Measurements from ENCODE around the gene ERC1. TPM values are rescaled to one million over a fixed set of nuclear protein-coding genes. Genes with fewer than 3 reads are reported as not detected.

The ERC1 gene
- total RNA-seq, 2 experiments from 2014 or later: 40.1 to 49.6 TPM

DNA sequence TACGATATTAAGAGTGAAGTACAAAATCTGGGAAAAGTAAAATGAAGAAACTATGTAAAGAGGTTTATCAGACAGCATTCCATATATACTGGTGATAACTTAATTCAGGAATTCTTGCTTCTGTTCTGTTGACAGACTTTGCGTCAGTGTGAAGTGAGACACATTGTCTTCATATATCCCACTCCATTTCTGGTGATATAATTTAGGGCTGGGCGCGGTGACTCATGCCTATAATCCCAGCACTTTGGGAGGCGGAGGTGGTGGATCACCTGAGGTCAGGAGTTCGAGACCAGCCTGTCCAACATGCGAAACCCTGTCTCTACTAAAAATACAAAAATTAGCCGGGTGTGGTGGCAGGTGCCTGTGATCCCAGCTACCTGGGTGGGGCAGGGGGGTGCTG lies 21.2 kb upstream of the ERC1 start:
- intact Hi-C loops (cut with DNase I, micrococcal nuclease): no loop called here
- TF ChIP-seq, protein P1, sequence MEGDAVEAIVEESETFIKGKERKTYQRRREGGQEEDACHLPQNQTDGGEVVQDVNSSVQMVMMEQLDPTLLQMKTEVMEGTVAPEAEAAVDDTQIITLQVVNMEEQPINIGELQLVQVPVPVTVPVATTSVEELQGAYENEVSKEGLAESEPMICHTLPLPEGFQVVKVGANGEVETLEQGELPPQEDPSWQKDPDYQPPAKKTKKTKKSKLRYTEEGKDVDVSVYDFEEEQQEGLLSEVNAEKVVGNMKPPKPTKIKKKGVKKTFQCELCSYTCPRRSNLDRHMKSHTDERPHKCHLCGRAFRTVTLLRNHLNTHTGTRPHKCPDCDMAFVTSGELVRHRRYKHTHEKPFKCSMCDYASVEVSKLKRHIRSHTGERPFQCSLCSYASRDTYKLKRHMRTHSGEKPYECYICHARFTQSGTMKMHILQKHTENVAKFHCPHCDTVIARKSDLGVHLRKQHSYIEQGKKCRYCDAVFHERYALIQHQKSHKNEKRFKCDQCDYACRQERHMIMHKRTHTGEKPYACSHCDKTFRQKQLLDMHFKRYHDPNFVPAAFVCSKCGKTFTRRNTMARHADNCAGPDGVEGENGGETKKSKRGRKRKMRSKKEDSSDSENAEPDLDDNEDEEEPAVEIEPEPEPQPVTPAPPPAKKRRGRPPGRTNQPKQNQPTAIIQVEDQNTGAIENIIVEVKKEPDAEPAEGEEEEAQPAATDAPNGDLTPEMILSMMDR (IDR thresholded peaks at IDR 0.05): no peak
- Histone ChIP-seq H3K36me3 (ENCODE audit: insufficient read depth, low read length) (no peaks in the 10 kb centered on the region), H3K4me3 (ENCODE audit: low read length) (no peak overlapping the region), H3K9me3 (ENCODE audit: control insufficient read depth in 1 of 2, insufficient read depth in 1 of 2, low read length in 2 of 2) (no peaks in the 10 kb centered on the region), H3K27ac (ENCODE audit: low read depth in 1 of 2, low read length in 2 of 2) (no peak overlapping the region), H3K27me3 (ENCODE audit: control insufficient read depth in 1 of 2, insufficient read depth in 2 of 2, low read length in 2 of 2) (no peaks in the 10 kb centered on the region), H3K4me1 (ENCODE audit: insufficient read depth, low read length) (no peaks in the 10 kb centered on the region)
- POLR2A ChIA-PET: no interaction called here
- CTCF ChIA-PET: no interaction called here
- H3K4me3 Mint-ChIP-seq: no peak overlapping the region
- H3K27me3 Mint-ChIP-seq: no peaks in the 10 kb centered on the region
- H3K36me3 Mint-ChIP-seq (ENCODE audit: low read depth): no peaks in the 10 kb centered on the region
- DNase-seq: no peak
- no peaks in the 10 kb centered on the region for H3K4me1 Mint-ChIP-seq (ENCODE audit: low read depth)
- no peak for ATAC-seq (ENCODE audit: poor library complexity)
- no peak overlapping the region for H3K27ac Mint-ChIP-seq
- H3K9me3 Mint-ChIP-seq: no peaks in the 10 kb centered on the region

GRCh38 chr12:971991-972390 lies 19.0 kb upstream of the ERC1 start:
- ChIA-PET CTCF (no interaction called here), POLR2A (no interaction called here)
- TF ChIP-seq, protein P1 (IDR thresholded peaks at IDR 0.05): no peak
- Histone ChIP-seq H3K27ac (ENCODE audit: low read depth in 1 of 2, low read length in 2 of 2) (no peak overlapping the region), H3K9me3 (ENCODE audit: control insufficient read depth in 1 of 2, insufficient read depth in 1 of 2, low read length in 2 of 2) (no peaks in the 10 kb centered on the region), H3K4me3 (ENCODE audit: low read length) (no peak overlapping the region), H3K36me3 (ENCODE audit: insufficient read depth, low read length) (no peaks in the 10 kb centered on the region), H3K27me3 (ENCODE audit: control insufficient read depth in 1 of 2, insufficient read depth in 2 of 2, low read length in 2 of 2) (no peaks in the 10 kb centered on the region), H3K4me1 (ENCODE audit: insufficient read depth, low read length) (no peaks in the 10 kb centered on the region)
- Mint-ChIP-seq H3K27me3 (no peaks in the 10 kb centered on the region), H3K4me3 (no peak overlapping the region), H3K27ac (no peak overlapping the region), H3K9me3 (no peaks in the 10 kb centered on the region), H3K4me1 (ENCODE audit: low read depth) (no peaks in the 10 kb centered on the region), H3K36me3 (ENCODE audit: low read depth) (no peaks in the 10 kb centered on the region)
- no peak for ATAC-seq (ENCODE audit: poor library complexity)
- DNase-seq: no peak
- intact Hi-C loops (cut with DNase I, micrococcal nuclease): no loop called here

GRCh38 chr12:974271-974862 lies 16.7 kb upstream of the ERC1 start:
- no peaks in the 10 kb centered on the region for H3K9me3 Mint-ChIP-seq
- no peaks in the 10 kb centered on the region for H3K27me3 ChIP-seq (ENCODE audit: control insufficient read depth in 1 of 2, insufficient read depth in 2 of 2, low read length in 2 of 2)
- ATAC-seq (ENCODE audit: poor library complexity) (no peak), DNase-seq (no peak)
- no peak overlapping the region for H3K4me3 ChIP-seq (ENCODE audit: low read length)
- TF ChIP-seq, protein P1 (IDR thresholded peaks at IDR 0.05): no peak
- H3K27ac ChIP-seq (ENCODE audit: low read depth in 1 of 2, low read length in 2 of 2): no peak overlapping the region
- CTCF ChIA-PET: no interaction called here
- no peaks in the 10 kb centered on the region for H3K36me3 Mint-ChIP-seq (ENCODE audit: low read depth)
- H3K27ac Mint-ChIP-seq: no peak overlapping the region
- intact Hi-C loops (cut with DNase I, micrococcal nuclease): no loop called here
- H3K27me3 Mint-ChIP-seq: no peaks in the 10 kb centered on the region
- no peak overlapping the region for H3K4me3 Mint-ChIP-seq
- no peaks in the 10 kb centered on the region for H3K4me1 Mint-ChIP-seq (ENCODE audit: low read depth)
- H3K4me1 ChIP-seq (ENCODE audit: insufficient read depth, low read length): no peaks in the 10 kb centered on the region
- H3K9me3 ChIP-seq (ENCODE audit: control insufficient read depth in 1 of 2, insufficient read depth in 1 of 2, low read length in 2 of 2): no peaks in the 10 kb centered on the region
- POLR2A ChIA-PET: no interaction called here
- no peaks in the 10 kb centered on the region for H3K36me3 ChIP-seq (ENCODE audit: insufficient read depth, low read length)
